ENCODE results near the gene RNF41. TPM values are rescaled to one million over a fixed set of nuclear protein-coding genes. Genes with fewer than 3 reads are reported as not detected.
A peak's percentile ranks its signal among the peaks of the same experiment; 100 is the strongest.

RNF41 gene
- total and polyA plus RNA-seq, 2 of the 13 experiments (the other 11 are each of a cell fraction or from before 2014, with no cell fraction given), result 27.1 to 39.4 TPM

- TF ChIP-seq MAX (IDR thresholded peaks at IDR 0.05) (peak; percentile 74), MBD4 (IDR thresholded peaks at IDR 0.05; ENCODE audit: borderline replicate concordance, low read length) (no peak), MXD3 (CRISPR knock-in tag; IDR thresholded peaks at IDR 0.05) (0 out of 2 replicates have a peak, but pooled peaks have one; percentile 24), ZSCAN31 (CRISPR knock-in tag; IDR thresholded peaks at IDR 0.05; ENCODE audit: low read depth) (peak; percentile 19; the same call in 1 of the 2 replicates), BHLHE40 (IDR thresholded peaks at IDR 0.05; ENCODE audit: low read length) (peak; percentile 50; the same call in 1 of the 2 replicates), HDAC2 (CRISPR knock-in tag; IDR thresholded peaks at IDR 0.05) (peak; percentile 34; the same call in 1 of the 2 replicates), YEATS4 (CRISPR knock-in tag; IDR thresholded peaks at IDR 0.05; ENCODE audit: borderline replicate concordance) (peak; percentile 9; the same call in 1 of the 2 replicates), SALL1 (CRISPR knock-in tag; IDR thresholded peaks at IDR 0.05) (peak; percentile 38; the same call in 1 of the 2 replicates), ZNF251 (CRISPR knock-in tag; IDR thresholded peaks at IDR 0.05) (no peak), FOXP1 (IDR thresholded peaks at IDR 0.05) (no peak), FOXP1 (CRISPR knock-in tag; IDR thresholded peaks at IDR 0.05) (no peak), ZSCAN5A (CRISPR knock-in tag; IDR thresholded peaks at IDR 0.05; ENCODE audit: borderline replicate concordance) (no peak), CSRNP1 (CRISPR knock-in tag; IDR thresholded peaks at IDR 0.05) (no peak), ZFP36 (IDR thresholded peaks at IDR 0.05; ENCODE audit: borderline replicate concordance, low read depth, low read length, partially characterized antibody) (peak; percentile 99), ZBTB20 (CRISPR knock-in tag; IDR thresholded peaks at IDR 0.05; ENCODE audit: borderline replicate concordance, low read depth) (no peak), HOMEZ (CRISPR knock-in tag; IDR thresholded peaks at IDR 0.05; ENCODE audit: low read depth) (no peak), ZNF609 (CRISPR knock-in tag; IDR thresholded peaks at IDR 0.05; ENCODE audit: borderline replicate concordance) (no peak), HMGA1 (CRISPR knock-in tag; conservative IDR thresholded peaks at IDR 0.05) (no peak), ZKSCAN8 (CRISPR knock-in tag; IDR thresholded peaks at IDR 0.05; ENCODE audit: borderline replicate concordance) (0 out of 2 replicates have a peak, but pooled peaks have one; percentile 14)
These were observed 32.4 kb downstream of the RNF41 start, which contains the start of gene SMARCC2 (continued) for GRCh38 chr12:56189099-56189917.

All from HepG2 (cell line).